HPDE6-E6E7 (cell line): ENCODE data around the gene FLVCR1.
"Not testable (repeated sequence)": the region's sequence is repeated elsewhere in the genome, so short reads cannot be mapped to it uniquely, and the experiment has no call there.

Experiments
- DNase-seq: peaks from one replicate; pipeline ENCODE4 v3.0.0; 2011; ENCODE audit warnings: missing footprints; ENCODE audit errors: extremely low spot score

FLVCR1 gene

DNA sequence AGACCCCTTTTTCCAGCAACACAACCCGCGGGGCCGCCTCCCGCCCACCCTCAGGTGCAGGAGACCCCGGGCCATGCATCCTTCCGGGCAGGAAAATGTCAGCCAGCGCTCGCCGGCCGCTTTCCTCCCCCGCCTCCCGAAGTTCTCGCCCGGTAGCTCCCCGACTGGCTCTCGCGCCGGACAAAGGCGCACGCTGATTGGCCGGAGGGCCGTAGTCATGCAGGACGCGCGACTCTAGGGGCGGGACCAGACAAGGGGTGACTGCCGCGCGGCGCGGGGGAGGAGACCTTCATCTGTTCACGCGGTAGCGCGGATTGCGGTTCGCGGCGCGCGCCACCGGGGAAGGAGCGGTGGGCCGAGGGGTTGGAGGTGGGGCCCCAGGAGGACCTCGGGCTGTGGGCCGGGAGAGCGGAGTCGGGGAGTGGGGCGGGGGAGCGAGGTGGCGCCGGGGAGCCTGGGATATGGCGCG lies at the start of gene FLVCR1:
FLVCR1 (plus strand) TSS at position 284 of the 469 bp plus-strand sequence; CDS start at position 462, 178 bp downstream.
- DNase-seq = peak; percentile 97

DNA sequence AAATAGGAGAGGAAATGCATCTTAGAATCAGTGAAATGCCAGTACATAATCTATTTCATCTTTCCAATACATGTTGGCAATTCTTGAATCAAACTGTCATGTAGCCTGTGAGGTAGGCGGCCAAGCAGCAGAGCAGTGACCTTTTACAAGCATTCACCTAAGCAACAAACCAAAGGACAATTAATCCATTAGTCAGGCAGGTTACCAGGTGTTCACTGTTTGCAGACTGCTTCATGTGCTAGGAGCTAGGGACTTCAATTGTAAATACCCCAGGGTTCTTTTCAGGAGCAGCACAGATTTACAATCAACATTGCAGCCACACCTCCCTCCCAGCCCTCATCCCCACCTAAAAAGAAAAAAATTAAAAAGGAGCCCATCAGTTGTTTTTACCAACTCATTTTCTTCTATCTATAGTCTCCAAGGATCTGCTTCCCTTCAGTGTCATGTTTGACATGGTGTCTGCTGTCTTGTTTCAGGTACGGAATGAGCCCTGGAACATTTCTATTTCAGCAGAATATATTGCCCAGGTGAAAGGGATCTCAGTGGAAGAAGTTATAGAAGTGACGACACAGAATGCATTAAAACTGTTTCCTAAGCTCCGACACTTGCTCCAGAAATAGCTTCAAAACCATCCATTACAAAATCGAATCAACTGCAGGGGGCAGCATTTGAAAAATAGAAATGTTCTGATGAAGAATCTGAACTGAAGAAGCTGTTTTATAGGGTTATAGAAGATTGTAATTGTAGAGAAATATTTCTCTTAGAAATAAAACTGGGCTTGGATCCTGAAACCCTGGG lies 43.3 kb upstream of the FLVCR1 start:
- no peak for DNase-seq

DNA sequence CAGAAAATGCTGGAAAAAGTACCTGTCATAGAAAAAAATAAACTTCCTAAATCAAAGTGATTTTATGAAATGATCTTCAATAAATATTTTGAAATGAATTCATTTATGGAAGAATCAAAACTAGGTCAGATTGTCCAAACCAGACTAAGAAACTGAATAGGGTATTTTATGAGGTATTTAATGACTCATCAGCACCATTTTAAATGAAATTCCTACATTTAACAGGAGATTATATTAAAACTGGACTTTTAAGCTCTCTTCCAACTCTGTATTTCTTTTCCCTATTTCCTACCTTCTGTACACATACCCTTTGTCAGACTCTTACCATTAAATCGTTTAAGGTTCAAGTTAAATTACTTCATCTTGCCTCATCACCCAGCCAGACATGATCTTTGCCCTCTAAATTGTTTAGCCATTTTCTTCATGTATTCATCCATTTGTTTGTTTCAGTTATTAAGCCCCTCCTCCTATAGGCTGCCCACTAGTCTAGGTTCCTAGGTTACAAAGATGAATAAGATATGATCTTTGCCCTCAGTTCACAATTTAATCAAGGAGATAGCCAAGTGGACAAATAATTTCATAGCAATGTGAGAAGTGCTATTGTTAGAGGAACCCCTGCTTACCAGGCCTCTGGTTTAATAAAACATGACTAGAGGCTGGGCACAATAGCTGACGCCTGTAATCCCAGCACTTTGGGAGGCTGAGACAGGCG lies 41.4 kb upstream of the FLVCR1 start:
- DNase-seq = no peak

DNA sequence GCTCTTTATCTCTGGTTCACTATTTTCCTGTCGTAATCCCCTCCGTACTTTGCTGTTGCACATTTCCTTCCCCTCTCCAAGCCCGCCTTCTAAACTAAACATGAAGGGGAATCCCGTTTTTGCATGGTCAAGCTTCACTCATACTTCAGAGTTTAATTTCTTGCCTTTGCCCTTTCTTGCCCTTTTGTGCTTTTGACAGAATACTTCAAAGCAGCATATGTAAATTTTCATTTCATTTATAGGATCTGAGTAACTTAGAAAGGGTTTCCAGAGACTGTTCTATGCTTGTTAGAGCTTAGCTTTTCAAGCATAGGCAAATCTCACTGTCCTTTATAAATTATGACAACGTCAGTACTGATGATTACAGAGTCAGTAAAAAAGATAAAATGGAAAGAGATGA lies 38.3 kb upstream of the FLVCR1 start:
- no peak for DNase-seq

DNA sequence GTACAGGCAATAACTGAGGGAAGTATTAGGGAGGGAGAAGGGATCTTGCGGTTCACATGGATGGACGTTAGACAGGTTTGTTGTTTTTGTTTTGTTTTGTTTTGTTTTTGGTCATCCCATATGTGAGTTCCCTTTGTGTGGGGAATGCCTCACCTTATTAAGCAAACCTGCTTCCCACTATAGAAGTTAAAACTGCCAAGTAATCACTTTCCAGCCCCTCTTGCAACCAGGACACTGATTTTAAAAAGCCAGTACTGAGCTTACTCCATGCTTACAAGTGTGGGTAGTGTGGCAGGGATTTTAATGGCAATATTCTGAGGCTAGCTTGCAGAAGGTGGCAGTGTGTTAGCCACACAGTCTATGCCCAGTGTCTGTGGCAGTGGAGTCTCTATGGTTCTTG lies 37.1 kb upstream of the FLVCR1 start:
- no peak for DNase-seq

DNA sequence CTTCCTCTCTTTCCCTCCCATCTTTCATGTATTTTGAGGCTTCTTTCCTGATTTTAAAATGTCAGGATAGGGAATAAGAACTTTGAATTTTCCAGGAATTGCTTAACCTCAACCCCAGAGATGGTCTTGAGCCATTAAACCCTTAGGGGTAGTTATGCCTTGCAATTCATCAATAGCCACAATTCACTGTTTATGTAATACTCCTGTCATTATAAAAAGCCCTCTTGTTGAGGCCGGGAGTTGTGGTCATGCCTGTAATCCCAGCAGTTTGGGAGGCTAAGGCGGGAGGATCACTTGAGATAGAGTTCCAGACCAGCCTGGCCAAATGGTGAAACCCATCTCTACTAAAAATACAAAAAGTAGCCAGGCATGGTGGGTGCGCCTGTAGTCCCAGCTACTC lies 35.1 kb upstream of the FLVCR1 start:
- no peak for DNase-seq

DNA sequence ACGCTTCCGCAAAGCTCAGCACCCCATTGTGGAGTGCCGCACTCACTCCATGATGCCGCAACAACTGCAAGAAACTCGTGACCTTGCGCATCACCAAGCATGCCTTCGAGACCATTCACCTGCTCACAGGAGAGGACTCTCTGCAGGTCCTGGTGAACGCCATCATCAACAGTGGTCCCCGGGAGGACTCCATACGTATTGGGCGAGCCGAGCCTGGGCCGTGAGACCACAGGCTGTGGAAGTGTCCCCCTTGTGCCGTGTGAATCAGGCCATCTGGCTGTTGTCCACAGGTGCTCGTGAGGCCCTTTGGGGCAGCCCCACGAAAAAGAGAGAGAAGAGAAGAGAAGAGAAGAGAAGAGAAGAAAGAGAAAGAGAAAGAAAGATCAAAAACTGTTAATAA lies 33.9 kb upstream of the FLVCR1 start:
- DNase-seq = no peak

DNA sequence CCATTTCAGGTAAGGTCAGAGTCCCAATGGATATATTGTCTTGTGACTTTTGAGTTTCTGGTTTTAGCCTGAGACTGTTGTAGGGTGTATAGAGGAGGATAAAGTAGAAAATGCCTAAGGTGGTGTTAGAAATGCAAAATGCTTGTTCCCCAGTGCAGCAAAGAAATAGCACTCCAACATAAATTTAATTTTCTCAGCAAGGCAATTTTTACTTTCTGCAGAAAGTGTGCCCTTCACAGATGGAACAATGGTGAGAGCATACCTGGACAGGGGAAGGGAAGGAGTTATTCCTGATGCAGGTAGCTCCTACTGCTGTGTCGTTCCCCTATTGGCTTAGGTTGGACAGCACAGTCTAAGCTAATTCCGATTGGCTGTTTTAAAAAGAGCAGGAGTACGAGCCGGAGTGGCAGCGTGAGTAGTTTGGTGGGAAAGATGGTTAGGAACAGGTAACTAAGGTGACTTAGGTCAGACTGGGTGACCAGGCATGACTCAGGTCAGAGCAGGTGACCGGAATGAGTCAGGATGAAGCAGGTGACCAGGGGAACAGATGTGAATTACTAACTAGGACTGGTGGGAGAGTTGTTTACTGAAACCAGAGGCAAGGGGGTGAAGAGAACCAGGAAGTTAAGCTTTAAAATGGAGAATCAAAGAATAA lies 32.1 kb upstream of the FLVCR1 start:
- no peak for DNase-seq

DNA sequence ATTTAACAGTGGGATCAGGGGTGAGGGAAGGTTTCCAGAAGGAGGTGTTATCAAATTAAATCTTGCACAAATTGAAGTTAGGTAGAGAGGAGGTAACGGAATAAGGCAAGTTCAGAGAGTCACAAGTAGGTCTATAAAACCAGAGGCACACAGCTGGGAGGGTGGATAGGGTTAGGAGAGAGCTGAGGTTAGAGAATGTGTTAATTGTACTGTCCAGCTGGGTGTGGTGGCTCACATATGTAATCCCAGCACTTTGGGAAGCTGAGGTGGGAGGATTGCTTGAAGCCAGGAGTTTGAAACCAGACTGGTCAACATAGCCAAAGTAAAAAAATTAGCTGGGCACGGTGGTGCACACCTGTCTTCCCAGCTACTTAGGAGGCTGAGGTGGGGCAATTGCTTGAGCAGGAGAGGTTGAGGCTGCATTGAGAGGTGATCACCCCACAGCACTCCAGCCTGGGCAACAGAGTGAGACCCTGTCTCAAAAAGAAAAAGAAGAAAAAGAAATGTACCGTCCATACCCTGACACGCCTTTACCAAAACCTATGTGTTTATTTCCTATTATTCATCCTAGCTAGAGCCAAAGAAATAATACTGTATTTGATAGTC lies 30.8 kb upstream of the FLVCR1 start:
- no peak for DNase-seq

DNA sequence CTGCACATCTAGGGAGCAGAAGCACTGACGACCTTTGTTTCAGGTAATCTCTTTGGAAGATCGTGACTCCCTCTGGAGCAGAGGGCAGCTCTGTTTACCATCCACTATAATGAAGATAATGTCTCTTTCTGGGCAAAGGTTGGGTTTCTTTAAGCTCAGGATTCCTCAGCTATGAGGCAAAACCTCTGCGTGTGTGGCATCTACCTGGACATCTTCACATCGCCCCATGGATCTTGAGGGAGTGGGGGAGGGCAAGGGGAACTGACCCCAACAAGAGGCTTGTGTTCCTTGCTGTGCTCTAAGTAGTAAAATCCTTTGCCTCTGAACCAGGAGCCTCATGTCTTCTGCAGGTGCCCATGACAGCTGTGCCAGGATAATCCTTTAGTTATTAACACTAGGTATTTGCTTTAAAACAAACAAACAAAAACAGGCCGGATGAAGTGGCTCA lies 30.2 kb upstream of the FLVCR1 start:
- DNase-seq = no peak

DNA sequence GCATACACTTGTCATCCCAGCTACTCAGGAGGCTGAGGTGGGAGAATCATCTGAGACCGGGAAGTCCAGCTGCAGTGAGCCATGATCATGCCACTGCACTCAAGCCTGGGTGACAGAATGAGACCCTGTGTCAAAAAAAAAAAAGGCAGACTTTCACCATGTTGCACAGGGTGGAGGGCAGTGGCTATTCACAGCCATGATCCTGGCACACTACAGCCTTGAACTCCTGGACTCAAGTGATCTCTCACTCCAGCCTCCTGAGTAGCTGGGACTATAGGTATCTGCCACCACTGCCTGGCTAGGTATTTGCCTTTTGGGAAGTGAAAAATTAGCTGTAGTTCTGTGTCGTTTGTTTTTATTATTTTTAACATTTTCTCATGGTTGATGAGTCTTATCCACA lies 29.7 kb upstream of the FLVCR1 start:
- DNase-seq = no peak

DNA sequence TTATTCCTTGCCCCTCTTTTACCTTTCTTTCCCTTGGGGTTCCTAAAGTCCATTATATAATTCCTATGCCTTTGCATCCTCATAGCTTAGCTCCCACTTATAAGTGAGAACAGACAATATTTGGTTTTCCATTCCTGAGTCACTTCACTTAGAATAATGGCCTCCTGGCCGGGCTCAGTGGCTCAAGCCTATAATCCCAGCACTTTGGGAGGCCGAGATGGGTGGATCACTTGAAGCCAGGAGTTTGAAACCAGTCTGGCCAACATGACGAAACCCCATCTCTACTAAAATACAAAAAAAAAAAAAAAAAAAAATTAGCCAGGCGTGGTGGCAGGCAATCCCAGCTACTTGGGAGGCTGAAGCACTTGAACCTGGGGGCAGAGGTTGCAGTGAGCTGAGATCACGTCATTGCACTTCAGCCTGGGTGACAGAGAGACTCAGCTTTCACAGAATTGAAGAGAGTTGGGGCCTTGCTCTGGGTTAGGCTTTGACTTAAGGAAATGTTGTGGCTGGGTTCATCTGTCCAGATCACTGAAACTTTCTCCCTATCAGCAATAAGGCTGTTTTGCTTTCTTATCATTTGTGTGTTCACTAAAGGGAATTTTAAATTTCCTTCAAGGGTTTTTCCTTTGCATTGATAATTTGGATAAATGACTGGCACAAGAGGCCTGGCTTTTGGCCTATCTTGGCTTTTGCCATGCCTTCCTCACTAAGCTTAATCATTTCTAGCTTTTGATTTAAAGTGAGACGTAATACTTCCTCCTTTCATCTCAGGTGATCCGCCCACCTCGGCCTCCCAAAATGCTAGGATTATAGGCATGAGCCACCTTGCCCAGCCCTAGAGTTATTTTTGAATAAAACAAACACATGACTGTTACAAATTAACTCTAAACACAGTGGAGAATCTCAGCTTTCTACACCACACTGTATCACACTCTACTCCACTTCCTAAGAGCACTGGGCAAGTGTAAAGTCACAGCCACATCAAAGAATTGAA lies 24.6 kb upstream of the FLVCR1 start:
- not testable (repeated sequence) for DNase-seq

DNA sequence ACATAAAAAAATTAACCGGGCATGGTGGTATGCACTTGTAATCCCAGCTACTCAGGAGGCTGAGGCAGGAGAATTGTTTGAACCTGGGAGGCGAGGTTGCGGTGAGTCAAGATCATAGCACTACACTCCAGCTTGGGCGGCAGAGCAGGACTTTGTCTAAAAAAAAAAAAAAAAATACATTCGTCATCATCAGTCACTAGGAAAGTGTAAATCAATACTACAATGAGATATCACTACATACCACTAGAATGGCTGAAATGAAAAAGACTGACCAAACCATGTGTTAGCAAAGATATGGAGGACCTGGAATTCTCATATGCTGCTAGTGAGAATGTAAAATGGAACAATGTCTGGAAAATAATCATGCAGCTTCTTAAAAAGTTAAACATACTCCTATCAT lies 19.9 kb upstream of the FLVCR1 start:
- no peak for DNase-seq

DNA sequence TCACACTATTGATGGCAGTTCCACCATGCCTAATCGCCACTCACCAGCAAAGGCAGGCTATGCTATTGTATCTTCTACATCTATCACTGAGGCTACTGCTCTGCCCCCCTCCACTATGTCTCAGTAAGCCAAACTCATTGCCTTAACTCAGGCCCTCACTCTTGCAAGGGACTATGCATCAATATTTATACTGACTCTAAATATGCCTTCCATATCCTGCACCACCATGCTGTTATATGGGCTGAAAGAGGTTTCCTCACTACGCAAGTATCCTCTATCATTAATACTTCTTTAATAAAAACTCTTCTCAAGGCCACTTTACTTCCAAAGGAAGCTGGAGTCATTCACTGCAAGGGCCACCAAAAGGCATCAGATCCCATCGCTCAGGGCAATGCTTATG lies 13.6 kb upstream of the FLVCR1 start:
- DNase-seq = not testable (repeated sequence)

DNA sequence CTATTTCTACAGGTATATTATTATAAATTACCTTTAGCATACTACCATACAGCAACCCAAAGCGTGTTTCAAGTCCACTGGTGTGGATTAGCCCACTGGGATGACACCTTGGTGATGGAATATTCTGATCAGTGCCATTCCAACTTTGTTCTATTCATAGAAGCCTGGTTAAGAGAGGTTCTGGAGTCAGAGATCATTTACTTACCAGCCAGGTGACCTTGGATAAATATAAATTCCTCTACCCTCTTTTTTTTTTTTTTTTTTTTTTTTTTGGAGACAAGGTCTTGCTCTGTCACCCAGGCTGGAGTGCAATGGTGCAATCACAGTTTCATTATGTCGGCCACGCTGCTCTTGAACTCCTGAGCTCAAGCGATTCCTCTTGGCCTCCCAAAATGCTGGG lies 10.5 kb upstream of the FLVCR1 start, which contains the start of gene SPATA45:
SPATA45 (minus strand) TSS at position 101 of the 400 bp plus-strand sequence. CDS start 11,500 bp downstream, outside the sequence.
- no peak for DNase-seq

DNA sequence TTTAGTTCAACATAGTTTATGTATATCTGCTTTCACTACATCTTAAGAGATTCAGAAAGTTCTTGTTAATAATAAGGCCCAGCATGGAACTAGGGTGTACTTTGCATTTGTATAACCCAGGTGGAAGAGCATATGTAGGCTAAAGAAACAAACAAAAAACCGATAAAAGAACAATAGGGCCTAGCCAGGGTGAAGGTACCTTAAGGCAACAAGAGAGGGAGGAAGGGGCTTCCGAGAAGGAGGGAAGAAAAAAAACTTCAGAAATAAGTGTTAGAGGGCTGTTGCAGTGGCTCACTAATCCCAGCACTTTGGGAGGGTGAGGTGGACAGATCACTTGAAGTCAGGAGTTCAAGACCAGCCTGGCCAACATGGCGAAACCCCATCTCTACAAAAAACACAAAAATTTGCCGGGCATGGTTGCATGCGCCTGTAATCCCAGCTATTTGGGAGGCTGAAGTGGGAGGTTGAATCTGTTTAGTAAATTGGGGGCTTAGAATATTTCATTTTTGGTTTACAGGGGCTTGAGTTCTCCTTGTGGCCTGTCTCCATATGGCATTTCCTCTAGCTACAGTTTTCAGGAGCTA lies 5.9 kb upstream of the FLVCR1 start:
- DNase-seq = no peak

DNA sequence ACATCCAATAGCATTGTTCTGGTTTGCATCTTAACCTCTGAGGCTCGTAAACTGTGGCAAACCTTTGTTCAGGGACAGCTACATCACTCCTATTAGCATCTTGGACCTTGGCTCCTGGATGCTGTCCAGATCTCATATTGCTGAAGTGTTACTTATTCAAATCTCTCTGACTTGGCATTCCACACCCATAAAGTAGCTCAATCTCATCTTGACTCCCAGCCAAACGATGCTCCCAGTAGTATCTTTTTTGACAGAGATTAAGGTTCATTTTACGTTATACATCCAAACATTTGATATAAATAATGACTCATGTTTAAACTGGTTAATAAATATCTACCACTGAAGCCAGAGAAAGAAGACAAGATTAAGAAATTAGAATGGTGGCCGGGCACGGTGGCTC lies 4.4 kb upstream of the FLVCR1 start:
- no peak for DNase-seq

DNA sequence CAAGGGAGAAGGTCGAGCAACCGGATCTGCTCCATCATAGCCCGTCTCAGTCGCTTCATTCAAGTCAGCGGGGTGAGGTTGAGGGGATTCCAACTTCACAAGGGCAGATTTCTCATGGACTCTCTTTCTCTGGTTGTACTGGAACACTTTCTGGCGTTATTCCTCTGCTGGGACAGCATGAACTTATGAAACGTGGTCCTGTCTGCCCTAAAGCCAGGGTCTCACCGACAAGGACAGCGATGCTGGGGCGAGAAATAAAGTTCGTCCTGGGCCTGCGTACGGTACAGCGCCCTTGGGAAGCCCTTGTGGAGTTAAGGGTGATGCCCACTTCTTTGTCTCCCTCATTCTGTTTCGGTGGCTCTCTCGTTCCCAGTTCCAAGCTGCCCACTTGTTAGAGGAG lies 1.3 kb upstream of the FLVCR1 start:
- DNase-seq = no peak

DNA sequence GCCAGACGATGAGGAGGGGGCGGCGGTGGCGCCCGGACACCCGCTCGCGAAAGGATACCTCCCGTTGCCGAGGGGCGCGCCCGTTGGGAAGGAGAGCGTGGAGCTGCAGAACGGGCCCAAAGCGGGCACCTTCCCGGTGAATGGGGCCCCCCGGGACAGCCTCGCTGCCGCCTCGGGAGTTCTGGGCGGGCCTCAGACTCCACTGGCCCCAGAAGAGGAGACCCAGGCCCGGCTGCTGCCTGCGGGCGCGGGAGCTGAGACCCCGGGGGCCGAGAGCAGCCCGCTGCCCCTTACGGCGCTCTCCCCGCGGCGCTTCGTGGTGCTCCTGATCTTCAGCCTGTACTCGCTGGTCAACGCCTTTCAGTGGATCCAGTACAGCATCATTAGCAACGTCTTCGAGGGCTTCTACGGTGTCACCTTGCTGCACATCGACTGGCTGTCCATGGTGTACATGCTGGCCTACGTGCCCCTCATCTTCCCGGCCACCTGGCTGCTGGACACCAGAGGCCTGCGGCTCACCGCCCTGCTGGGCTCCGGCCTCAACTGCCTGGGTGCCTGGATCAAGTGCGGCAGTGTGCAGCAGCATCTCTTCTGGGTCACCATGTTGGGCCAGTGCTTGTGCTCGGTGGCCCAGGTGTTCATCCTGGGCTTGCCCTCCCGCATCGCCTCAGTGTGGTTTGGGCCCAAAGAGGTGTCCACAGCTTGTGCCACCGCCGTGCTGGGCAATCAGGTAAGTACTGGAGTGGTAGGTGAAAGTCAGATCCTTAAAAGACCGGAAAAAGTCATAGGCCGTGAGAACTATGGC lies 588 bp downstream of the FLVCR1 start:
- DNase-seq = peak; percentile 36
